IMR-90 (cell line): ENCODE results near the gene TCOF1. TPM values are rescaled to one million over a fixed set of nuclear protein-coding genes. Genes with fewer than 3 reads are reported as not detected.
A peak's percentile ranks its signal among the peaks of the same experiment; 100 is the strongest.

Experiments
- USF2 ChIP-seq: fragments of 150-350 bp; IDR thresholded peaks from 2 replicates; pipeline ENCODE4 v1.6.1; 2017; ENCODE audit warnings: mild to moderate bottlenecking, antibody characterized with exemption, low read length, low read depth
- polyA plus RNA-seq, 3 experiments: library from polyadenylated mRNA; depleted of rRNA; stranded (reverse); fragments of >200 nt; gene quantifications; 2 replicates each; pipeline ENCODE4 v1.2.3, GENCODE V29; 2012; ENCODE audit warnings: low replicate concordance in 1 of 3
- total RNA-seq: library from RNA; depleted of rRNA; stranded (reverse); fragments of >200 nt; gene quantifications from 2 replicates; pipeline ENCODE4 v1.2.3, GENCODE V29; 2012

The TCOF1 gene
- total and polyA plus RNA-seq, 2 of the 4 experiments (the other 2 are of a cell fraction): 18.2 to 19.7 TPM

GRCh38 chr5:150357326-150358260 is at the start of gene TCOF1 (continued):
- peak; percentile 53 for TF ChIP-seq USF2
